Activated CD8-positive, alpha-beta memory T cell treated with anti-CD3 and anti-CD28 coated beads, Interleukin-2, amount 10 ng/mL, durations not matched to agents 7 days and 5 days (primary cell): Measurements from ENCODE around the gene KDM1B. TPM values are rescaled to one million over a fixed set of nuclear protein-coding genes. Genes with fewer than 3 reads are reported as not detected.
A peak's percentile ranks its signal among the peaks of the same experiment; 100 is the strongest.
"Not testable (repeated sequence)": the region's sequence is repeated elsewhere in the genome, so short reads cannot be mapped to it uniquely, and the experiment has no call there.

Source experiments
- ATAC-seq: fragments of 150-1000 bp; cut with Tn5 transposase; one replicate; pipeline ENCODE4 v1.10.0; 2021; ENCODE audit warnings: moderate library complexity
- CTCF ChIA-PET: fragments of 350-600 bp; sonication (Branson Sonifier 250); formaldehyde crosslinking; loops from one replicate; lab custom pipeline; 2021; ENCODE audit warnings: antibody characterized with exemption; lab: Charles Lee
- DNase-seq: peaks from one replicate; pipeline ENCODE4 v3.0.0-alpha.2; 2020
- H3K27ac Mint-ChIP-seq: one replicate; pipeline ENCODE4 v1.8.0; 2021; ENCODE audit warnings: mild to moderate bottlenecking, mixed read lengths
- H3K27me3 Mint-ChIP-seq: one replicate; pipeline ENCODE4 v1.8.0; 2021; ENCODE audit warnings: mixed read lengths
- H3K36me3 Mint-ChIP-seq: one replicate; pipeline ENCODE4 v1.8.0; 2021; ENCODE audit warnings: mild to moderate bottlenecking, mixed read lengths
- H3K4me1 Mint-ChIP-seq: one replicate; pipeline ENCODE4 v1.8.0; 2021; ENCODE audit warnings: mixed read lengths
- H3K4me3 Mint-ChIP-seq: one replicate; pipeline ENCODE4 v1.8.0; 2021; ENCODE audit warnings: mild to moderate bottlenecking, moderate library complexity, mixed read lengths
- H3K9me3 Mint-ChIP-seq: one replicate; pipeline ENCODE4 v1.8.0; 2022; ENCODE audit warnings: low read depth, mixed read lengths
- total RNA-seq, 2 experiments: library from RNA; stranded (reverse); gene quantifications; one replicate each; pipeline ENCODE4 v1.2.3, GENCODE V29; 2021

Gene KDM1B
- total RNA-seq, 2 experiments from 2014 or later = 8.6 to 10.4 TPM

GRCh38 chr6:18233770-18234169 is 78.5 kb downstream of the KDM1B start:
- DNase-seq, H3K27ac Mint-ChIP-seq, CTCF ChIA-PET, H3K27me3 Mint-ChIP-seq, ATAC-seq, H3K4me3 Mint-ChIP-seq: not testable (repeated sequence)
- H3K9me3 Mint-ChIP-seq = peaks cover 14% of the 10 kb centered on the region
- H3K4me1 Mint-ChIP-seq = peaks cover 17% of the 10 kb centered on the region
- H3K36me3 Mint-ChIP-seq = peaks cover 90% of the 10 kb centered on the region

DNA sequence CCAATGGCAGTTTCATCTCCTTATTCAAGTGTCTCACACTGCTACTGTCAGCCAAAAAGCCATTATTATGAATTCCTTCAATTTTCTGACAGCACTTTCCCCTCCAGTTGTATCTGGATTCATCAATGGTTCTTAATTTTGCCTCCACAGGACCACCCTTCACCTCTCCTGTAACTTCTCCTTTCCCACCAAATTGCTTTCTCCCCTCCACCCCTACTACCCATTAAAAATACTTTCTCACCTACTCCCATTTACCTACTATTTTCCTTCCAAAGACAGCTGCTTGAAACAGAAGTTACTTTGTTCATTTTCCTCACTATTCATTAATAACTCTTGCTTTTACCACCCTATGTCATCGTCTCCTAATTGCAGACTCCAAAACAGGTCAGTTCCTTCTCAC is 79.3 kb downstream of the KDM1B start:
- CTCF ChIA-PET = no interaction called here
- H3K27me3 Mint-ChIP-seq = no peaks in the 10 kb centered on the region
- peaks cover 87% of the 10 kb centered on the region for H3K36me3 Mint-ChIP-seq
- H3K4me3 Mint-ChIP-seq = no peak overlapping the region
- H3K27ac Mint-ChIP-seq = peak overlapping the region; percentile 66
- ATAC-seq = no peak
- DNase-seq = no peak
- H3K4me1 Mint-ChIP-seq = peaks cover 15% of the 10 kb centered on the region
- peaks cover 13% of the 10 kb centered on the region for H3K9me3 Mint-ChIP-seq

GRCh38 chr6:18235524-18235923 is 80.3 kb downstream of the KDM1B start:
- Mint-ChIP-seq H3K36me3 (peaks cover 84% of the 10 kb centered on the region), H3K4me3 (no peak overlapping the region), H3K4me1 (peaks cover 12% of the 10 kb centered on the region), H3K27me3 (no peaks in the 10 kb centered on the region), H3K27ac (no peak overlapping the region), H3K9me3 (peaks cover 13% of the 10 kb centered on the region)
- CTCF ChIA-PET = interaction anchor here (0.6 kb wide), 1 partner anchor 22 kb away, joined by 3 read pairs; no protein-coding TSS in a partner anchor
- ATAC-seq = no peak
- DNase-seq = no peak

DNA sequence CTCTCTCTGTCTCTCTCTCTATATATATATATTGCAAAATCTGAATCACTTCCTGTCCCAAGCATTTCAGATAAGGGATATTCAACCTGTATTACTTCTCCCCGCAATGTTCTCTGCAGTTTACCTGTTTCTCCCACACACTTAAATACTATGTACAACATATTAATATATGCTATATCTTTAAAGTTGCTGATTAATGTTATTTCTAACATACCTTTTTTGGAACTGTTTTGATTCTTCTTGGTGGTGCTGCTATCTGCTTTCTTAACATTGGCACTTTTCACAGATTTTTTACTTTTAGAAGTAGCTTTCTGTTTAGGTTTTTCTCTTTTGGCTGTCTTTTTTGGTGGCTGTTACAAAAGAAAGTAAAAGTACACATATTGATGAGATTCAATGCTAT is 81.9 kb downstream of the KDM1B start:
- H3K4me1 Mint-ChIP-seq = peaks cover 18% of the 10 kb centered on the region
- peaks cover 7% of the 10 kb centered on the region for H3K9me3 Mint-ChIP-seq
- no peak overlapping the region for H3K27ac Mint-ChIP-seq
- DNase-seq (no peak), ATAC-seq (no peak)
- H3K4me3 Mint-ChIP-seq = no peak overlapping the region
- no peaks in the 10 kb centered on the region for H3K27me3 Mint-ChIP-seq
- CTCF ChIA-PET = no interaction called here
- peaks cover 79% of the 10 kb centered on the region for H3K36me3 Mint-ChIP-seq

DNA sequence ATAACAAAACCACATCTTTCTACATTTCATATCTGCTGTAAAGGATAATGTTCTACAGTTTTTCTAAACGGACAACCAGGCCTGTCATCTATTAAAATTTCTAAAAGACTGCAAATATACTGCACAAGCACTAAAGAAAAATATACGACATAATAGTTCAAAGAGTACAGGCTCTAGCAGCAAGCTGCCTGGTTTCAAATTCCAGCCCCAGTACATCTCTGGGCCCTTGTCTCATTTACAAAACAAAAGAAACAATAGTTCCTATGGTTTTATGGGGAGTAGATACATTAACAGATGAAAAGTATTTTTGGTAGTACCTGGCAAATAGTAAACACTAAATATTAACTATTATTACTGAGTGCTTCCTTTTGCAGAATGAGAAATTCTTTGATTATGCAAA is 85.0 kb downstream of the KDM1B start:
- Mint-ChIP-seq H3K36me3 (peaks cover 82% of the 10 kb centered on the region), H3K4me3 (no peak overlapping the region), H3K27me3 (no peaks in the 10 kb centered on the region), H3K4me1 (peaks cover 42% of the 10 kb centered on the region), H3K9me3 (peaks cover 2% of the 10 kb centered on the region), H3K27ac (no peak overlapping the region)
- ATAC-seq (no peak), DNase-seq (no peak)
- CTCF ChIA-PET = no interaction called here

- Mint-ChIP-seq H3K4me3 (no peak overlapping the region), H3K4me1 (peaks cover 53% of the 10 kb centered on the region), H3K27me3 (no peaks in the 10 kb centered on the region), H3K9me3 (peaks cover 4% of the 10 kb centered on the region), H3K36me3 (peaks cover 82% of the 10 kb centered on the region), H3K27ac (no peak overlapping the region)
- CTCF ChIA-PET = interaction anchor here (0.6 to 1.2 kb wide), 2 partner anchors 9 to 12 kb away, joined by 3 read pairs; no protein-coding TSS in a partner anchor
- no peak for DNase-seq
- ATAC-seq = no peak
Observed at GRCh38 chr6:18241208-18242038, 86.2 kb downstream of the KDM1B start.

DNA sequence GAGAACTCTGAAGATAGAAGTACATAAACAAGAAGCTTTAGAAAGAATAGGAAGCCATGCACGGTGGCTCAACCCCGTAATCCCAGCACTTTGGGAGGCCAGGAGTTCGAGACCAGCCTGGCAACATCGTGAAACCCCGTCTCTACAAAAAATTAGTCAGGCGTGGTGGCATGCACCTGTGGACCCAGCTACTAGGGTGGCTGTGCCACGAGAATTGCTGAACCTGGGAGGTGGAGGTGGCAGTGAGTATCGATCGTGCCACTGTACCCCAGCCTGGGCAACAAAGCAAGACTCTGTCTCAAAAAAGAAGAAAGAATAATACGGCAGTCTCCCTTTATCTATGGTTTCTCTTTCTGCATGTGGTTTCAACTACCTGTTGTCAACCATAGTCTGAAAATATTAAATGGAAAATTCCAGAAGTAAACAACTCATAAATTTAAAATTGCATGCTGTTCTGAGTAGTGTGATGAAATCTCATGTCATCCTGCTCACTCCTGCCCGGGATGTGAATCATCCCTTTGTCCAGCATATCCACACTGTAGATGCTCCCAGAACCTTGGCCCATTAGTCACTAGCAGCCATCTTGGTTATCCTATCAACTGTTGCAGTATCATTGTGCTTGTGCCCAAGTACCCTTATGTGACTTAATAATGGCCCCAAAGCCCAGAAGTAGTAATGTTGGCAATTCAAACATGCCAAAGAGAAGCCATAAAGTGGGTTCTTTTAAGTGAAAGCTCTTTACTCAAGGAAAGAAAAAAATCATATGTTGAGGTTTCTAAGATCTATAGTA is 87.0 kb downstream of the KDM1B start:
- Mint-ChIP-seq H3K27ac (peak overlapping the region; percentile 59), H3K4me3 (no peak overlapping the region), H3K27me3 (no peaks in the 10 kb centered on the region), H3K9me3 (peaks cover 6% of the 10 kb centered on the region), H3K36me3 (peaks cover 83% of the 10 kb centered on the region), H3K4me1 (peaks cover 60% of the 10 kb centered on the region)
- CTCF ChIA-PET = interaction anchor here (0.6 to 1.2 kb wide), 2 partner anchors 10 to 11 kb away, joined by 3 read pairs; no protein-coding TSS in a partner anchor
- DNase-seq (no peak), ATAC-seq (no peak)

DNA sequence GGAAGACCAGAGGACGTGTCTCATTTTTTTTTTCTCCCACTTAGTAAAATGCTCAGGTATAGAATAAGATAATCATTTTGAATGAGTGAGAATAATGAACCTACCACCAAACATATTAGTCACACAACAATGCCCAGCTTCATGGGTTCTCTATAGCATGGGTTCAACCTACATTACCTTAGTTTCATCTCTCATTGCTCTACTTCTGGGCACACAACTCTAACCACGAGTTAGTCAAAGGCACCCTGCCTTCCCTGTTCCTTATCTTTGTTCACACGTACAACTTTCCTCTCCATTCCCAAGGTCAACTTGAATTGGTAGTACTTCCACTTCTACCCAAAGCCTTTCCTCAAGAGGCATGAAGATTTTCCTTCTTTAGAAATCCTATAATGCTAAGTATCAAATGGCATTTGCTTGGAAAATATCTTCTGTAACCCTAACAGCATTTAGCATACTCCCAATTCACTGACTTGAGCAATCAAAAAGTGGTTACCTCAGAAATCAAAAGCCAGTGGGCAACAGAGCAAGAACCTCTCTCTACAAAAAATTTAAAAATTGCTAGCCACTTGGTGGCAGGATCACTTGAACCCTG is 88.2 kb downstream of the KDM1B start:
- Mint-ChIP-seq H3K27me3 (no peaks in the 10 kb centered on the region), H3K4me3 (no peak overlapping the region), H3K27ac (no peak overlapping the region), H3K9me3 (peaks cover 6% of the 10 kb centered on the region), H3K4me1 (peaks cover 62% of the 10 kb centered on the region), H3K36me3 (peaks cover 85% of the 10 kb centered on the region)
- CTCF ChIA-PET = no interaction called here
- ATAC-seq (no peak), DNase-seq (no peak)

GRCh38 chr6:18244251-18244650 is 89.0 kb downstream of the KDM1B start:
- no peak for DNase-seq
- H3K9me3 Mint-ChIP-seq = peaks cover 6% of the 10 kb centered on the region
- H3K36me3 Mint-ChIP-seq = peaks cover 89% of the 10 kb centered on the region
- H3K27me3 Mint-ChIP-seq = no peaks in the 10 kb centered on the region
- no peak overlapping the region for H3K27ac Mint-ChIP-seq
- H3K4me3 Mint-ChIP-seq = no peak overlapping the region
- CTCF ChIA-PET = no interaction called here
- ATAC-seq = no peak
- peaks cover 64% of the 10 kb centered on the region for H3K4me1 Mint-ChIP-seq

GRCh38 chr6:18245079-18245478 is 89.9 kb downstream of the KDM1B start:
- Mint-ChIP-seq H3K4me1 (peaks cover 63% of the 10 kb centered on the region), H3K27me3 (no peaks in the 10 kb centered on the region), H3K27ac (peak overlapping the region; percentile 17), H3K4me3 (no peak overlapping the region), H3K36me3 (peaks cover 90% of the 10 kb centered on the region), H3K9me3 (peaks cover 6% of the 10 kb centered on the region)
- no peak for ATAC-seq
- CTCF ChIA-PET = no interaction called here
- no peak for DNase-seq

DNA sequence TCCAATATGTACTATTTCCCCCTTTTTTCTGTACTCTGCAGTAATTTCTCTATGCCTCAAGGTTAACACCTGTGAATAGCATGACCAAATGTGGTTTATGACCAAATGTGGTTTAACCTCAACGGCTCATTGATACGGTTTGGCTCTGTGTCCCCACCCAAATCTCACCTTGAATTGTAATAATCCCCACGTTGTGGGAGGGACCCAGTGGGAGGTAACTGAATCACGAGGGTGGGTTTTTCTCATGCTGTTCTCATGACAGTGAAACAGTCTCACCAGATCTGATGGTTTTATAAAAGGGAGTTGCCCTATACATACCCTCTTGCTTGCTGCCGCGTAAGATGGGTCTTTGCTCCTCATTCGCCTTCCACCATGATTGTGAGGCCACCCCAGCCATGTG is 90.4 kb downstream of the KDM1B start:
- no peak overlapping the region for H3K4me3 Mint-ChIP-seq
- CTCF ChIA-PET = interaction anchor here (1.4 kb wide), 1 partner anchor 37 kb away, joined by 3 read pairs; no protein-coding TSS in a partner anchor

DNA sequence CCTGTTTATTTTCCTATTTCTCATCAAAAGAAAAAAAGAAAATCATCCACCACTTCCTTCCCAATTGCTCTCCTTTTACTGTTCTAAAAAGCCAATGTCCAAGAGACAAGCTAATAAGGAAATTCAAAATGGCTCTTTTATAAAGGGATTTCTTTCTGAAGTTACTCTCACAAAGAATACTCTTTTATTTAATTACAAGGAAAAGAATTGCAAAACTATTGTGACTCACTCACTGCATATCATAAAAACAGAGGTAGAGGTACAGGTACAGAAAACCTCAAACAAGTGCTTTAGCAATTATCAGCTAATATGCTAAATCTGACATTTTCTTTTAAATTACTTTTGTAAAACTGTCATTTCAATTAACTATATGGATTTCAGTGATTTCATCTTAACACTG is 91.0 kb downstream of the KDM1B start:
- CTCF ChIA-PET = interaction anchor here (1.3 to 1.4 kb wide), 2 partner anchors 14 to 38 kb away, joined by 3 to 5 read pairs; no protein-coding TSS in a partner anchor
- DNase-seq (no peak), ATAC-seq (no peak)
- peaks cover 6% of the 10 kb centered on the region for H3K9me3 Mint-ChIP-seq
- H3K4me3 Mint-ChIP-seq = no peak overlapping the region
- no peak overlapping the region for H3K27ac Mint-ChIP-seq
- H3K4me1 Mint-ChIP-seq = peaks cover 60% of the 10 kb centered on the region
- peaks cover 86% of the 10 kb centered on the region for H3K36me3 Mint-ChIP-seq
- no peaks in the 10 kb centered on the region for H3K27me3 Mint-ChIP-seq

More for the DNA sequence above, 90.4 kb downstream of the KDM1B start:
- H3K4me1 Mint-ChIP-seq = peaks cover 63% of the 10 kb centered on the region
- H3K27ac Mint-ChIP-seq = peak overlapping the region; percentile 71
- H3K9me3 Mint-ChIP-seq = peaks cover 6% of the 10 kb centered on the region
- DNase-seq (peak; percentile 63), ATAC-seq (peak; percentile 70)
- no peaks in the 10 kb centered on the region for H3K27me3 Mint-ChIP-seq
- peaks cover 89% of the 10 kb centered on the region for H3K36me3 Mint-ChIP-seq

DNA sequence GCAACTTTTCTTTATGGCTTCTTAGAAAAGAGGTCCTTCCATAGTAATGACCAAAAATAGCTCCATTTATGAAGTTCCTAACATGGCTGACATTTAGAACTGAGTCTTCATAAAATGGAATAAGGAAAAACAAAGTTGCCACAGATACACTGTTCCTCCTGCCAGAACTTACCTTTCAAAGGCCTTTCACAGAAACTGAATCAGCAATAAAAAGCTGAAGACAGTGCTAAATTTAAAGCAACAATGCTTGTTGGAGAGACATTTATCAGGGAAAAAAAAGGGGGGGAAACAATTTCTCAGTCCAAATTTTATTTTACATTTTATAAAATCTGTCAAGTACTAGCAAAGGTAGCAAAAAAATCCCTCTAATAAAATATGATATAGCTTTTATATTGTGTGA is 91.8 kb downstream of the KDM1B start:
- Mint-ChIP-seq H3K9me3 (peaks cover 6% of the 10 kb centered on the region), H3K4me3 (no peak overlapping the region), H3K27me3 (no peaks in the 10 kb centered on the region), H3K27ac (no peak overlapping the region), H3K4me1 (peaks cover 54% of the 10 kb centered on the region), H3K36me3 (peaks cover 88% of the 10 kb centered on the region)
- no peak for ATAC-seq
- CTCF ChIA-PET = interaction anchor here (0.6 to 1.4 kb wide), 3 partner anchors 13 to 91 kb away, joined by 3 to 5 read pairs (median 3); no protein-coding TSS in a partner anchor
- no peak for DNase-seq
